Fibroblast of lung (primary cell): ENCODE data around the gene PDS5B.

ENCODE experiments used
- EZH2 ChIP-seq: IDR thresholded peaks from 2 replicates; pipeline ENCODE4 v1.5.1; 2012; ENCODE audit warnings: low read length, control low read depth, mild to moderate bottlenecking; ENCODE audit errors: missing control alignments
- TF ChIP-seq, protein P1 (sequence below), 2 donors: IDR thresholded peaks in 1 of 2; conservative IDR thresholded peaks in 1 of 2; 1 replicate in 1 of 2; 2 replicates in 1 of 2; pipeline ENCODE4 v1.5.1; 2011 to 2012; ENCODE audit warnings: low read length in 2 of 2, control low read depth in 1 of 2, inconsistent platforms in 1 of 2, low read depth in 1 of 2, mild to moderate bottlenecking in 1 of 2

DNA sequence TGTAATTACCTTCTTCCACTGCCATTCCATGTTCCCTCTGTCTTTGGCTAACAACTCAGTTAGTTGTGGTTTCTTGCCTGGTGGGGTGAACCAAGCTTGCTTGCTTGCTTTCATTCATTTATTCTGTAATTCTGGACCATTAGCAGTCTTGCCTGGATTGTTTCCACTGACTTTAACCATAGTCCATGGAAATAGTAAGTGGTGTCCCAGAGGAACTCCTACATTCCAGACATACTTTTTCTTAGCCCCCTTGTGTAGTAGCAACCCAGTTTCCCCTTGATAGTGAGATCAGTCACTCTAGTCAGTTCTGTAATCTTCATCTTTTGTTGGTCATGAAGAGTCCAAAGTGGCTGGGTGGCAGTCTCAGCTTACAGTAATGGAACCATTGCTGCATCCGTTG, 23.2 kb downstream of the PDS5B start:
- TF ChIP-seq, protein P1, sequence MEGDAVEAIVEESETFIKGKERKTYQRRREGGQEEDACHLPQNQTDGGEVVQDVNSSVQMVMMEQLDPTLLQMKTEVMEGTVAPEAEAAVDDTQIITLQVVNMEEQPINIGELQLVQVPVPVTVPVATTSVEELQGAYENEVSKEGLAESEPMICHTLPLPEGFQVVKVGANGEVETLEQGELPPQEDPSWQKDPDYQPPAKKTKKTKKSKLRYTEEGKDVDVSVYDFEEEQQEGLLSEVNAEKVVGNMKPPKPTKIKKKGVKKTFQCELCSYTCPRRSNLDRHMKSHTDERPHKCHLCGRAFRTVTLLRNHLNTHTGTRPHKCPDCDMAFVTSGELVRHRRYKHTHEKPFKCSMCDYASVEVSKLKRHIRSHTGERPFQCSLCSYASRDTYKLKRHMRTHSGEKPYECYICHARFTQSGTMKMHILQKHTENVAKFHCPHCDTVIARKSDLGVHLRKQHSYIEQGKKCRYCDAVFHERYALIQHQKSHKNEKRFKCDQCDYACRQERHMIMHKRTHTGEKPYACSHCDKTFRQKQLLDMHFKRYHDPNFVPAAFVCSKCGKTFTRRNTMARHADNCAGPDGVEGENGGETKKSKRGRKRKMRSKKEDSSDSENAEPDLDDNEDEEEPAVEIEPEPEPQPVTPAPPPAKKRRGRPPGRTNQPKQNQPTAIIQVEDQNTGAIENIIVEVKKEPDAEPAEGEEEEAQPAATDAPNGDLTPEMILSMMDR (conservative IDR thresholded peaks at IDR 0.05 in 1 of 2, IDR thresholded peaks at IDR 0.05 in 1 of 2; ENCODE audit: low read depth in 1 of 2, low read length in 2 of 2), result no peak
- TF ChIP-seq EZH2, result no peak
